SK-N-SH treated with all-trans-retinoic acid at 6 μM for 48 hours (cell line): ENCODE data around the gene PHKA2.

ENCODE experiments used
- ATAC-seq: fragments of 200-7000 bp; cut with Tn5 transposase; 3 replicates; pipeline ENCODE4 v1.9.1; 2020; ENCODE audit warnings: mild to moderate bottlenecking, moderate library complexity
- ARNTL ChIP-seq: fragments of 450-650 bp; formaldehyde crosslinking; IDR thresholded peaks from 2 replicates; pipeline ENCODE4 v1.5.0; 2020; ENCODE audit warnings: low read depth, mild to moderate bottlenecking, moderate library complexity, borderline replicate concordance
- CSDC2 ChIP-seq: fragments of 250-450 bp; sonication (Bioruptor Pico); IDR thresholded peaks from 2 replicates; pipeline ENCODE4 v1.5.0; 2020; ENCODE audit warnings: mild to moderate bottlenecking, moderate library complexity
- ESRRG ChIP-seq: fragments of 250-450 bp; sonication (Bioruptor Pico); IDR thresholded peaks from 2 replicates; pipeline ENCODE4 v1.6.1; 2021; ENCODE audit warnings: mild to moderate bottlenecking
- GLIS3 ChIP-seq: fragments of 250-450 bp; sonication (Bioruptor Pico); IDR thresholded peaks from 2 replicates; pipeline ENCODE4 v1.5.0; 2020; ENCODE audit warnings: mild to moderate bottlenecking, moderate library complexity
- ISL1 ChIP-seq: fragments of 250-450 bp; sonication (Bioruptor Pico); IDR thresholded peaks from 2 replicates; pipeline ENCODE4 v2.1.2; 2022; ENCODE audit warnings: mild to moderate bottlenecking, moderate library complexity
- OSR1 ChIP-seq: fragments of 250-450 bp; sonication (Bioruptor Pico); IDR thresholded peaks from 2 replicates; pipeline ENCODE4 v1.8.0; 2022; ENCODE audit warnings: moderate library complexity, mild to moderate bottlenecking, inconsistent platforms
- POU6F1 ChIP-seq: fragments of 250-450 bp; sonication (Bioruptor Pico); IDR thresholded peaks from 2 replicates; pipeline ENCODE4 v1.8.0; 2021; ENCODE audit warnings: low read depth, mild to moderate bottlenecking, moderate library complexity, borderline replicate concordance
- PPARA ChIP-seq: fragments of 250-450 bp; sonication (Bioruptor Pico); IDR thresholded peaks from 2 replicates; pipeline ENCODE4 v1.5.0; 2020; ENCODE audit warnings: mild to moderate bottlenecking, borderline replicate concordance
- RARB ChIP-seq: fragments of 250-450 bp; sonication (Bioruptor Pico); IDR thresholded peaks from 2 replicates; pipeline ENCODE4 v1.8.0; 2021; ENCODE audit warnings: mild to moderate bottlenecking, moderate library complexity
- SNAI2 ChIP-seq: fragments of 250-450 bp; sonication (Bioruptor Pico); IDR thresholded peaks from 2 replicates; pipeline ENCODE4 v1.5.0; 2020; ENCODE audit warnings: mild to moderate bottlenecking, moderate library complexity
- TCF4 ChIP-seq: fragments of 250-450 bp; sonication (Bioruptor Pico); IDR thresholded peaks from 2 replicates; pipeline ENCODE4 v1.8.0; 2021; ENCODE audit warnings: mild to moderate bottlenecking, moderate library complexity, borderline replicate concordance
- TOX ChIP-seq: fragments of 250-450 bp; sonication (Bioruptor Pico); IDR thresholded peaks from 2 replicates; pipeline ENCODE4 v1.8.0; 2021; ENCODE audit warnings: mild to moderate bottlenecking, moderate library complexity, borderline replicate concordance
- TSHZ2 ChIP-seq: fragments of 250-450 bp; sonication (Bioruptor Pico); IDR thresholded peaks from 2 replicates; pipeline ENCODE4 v1.5.0; 2020; ENCODE audit warnings: mild to moderate bottlenecking, moderate library complexity
- ZC3H10 ChIP-seq: fragments of 250-450 bp; sonication (Bioruptor Pico); IDR thresholded peaks from 2 replicates; pipeline ENCODE4 v1.5.1; 2021; ENCODE audit warnings: mild to moderate bottlenecking, moderate library complexity
- ZFP3 ChIP-seq: fragments of 250-450 bp; sonication (Bioruptor Pico); IDR thresholded peaks from 2 replicates; pipeline ENCODE4 v1.5.0; 2020; ENCODE audit warnings: mild to moderate bottlenecking, moderate library complexity
- ZFP30 ChIP-seq: fragments of 450-650 bp; formaldehyde crosslinking; IDR thresholded peaks from 2 replicates; pipeline ENCODE4 v1.5.0; 2022; ENCODE audit warnings: mild to moderate bottlenecking, moderate library complexity
- ZNF565 ChIP-seq: fragments of 450-650 bp; formaldehyde crosslinking; conservative IDR thresholded peaks from 2 replicates; pipeline ENCODE4 v1.5.0; 2020; ENCODE audit warnings: low read depth, mild to moderate bottlenecking, moderate library complexity
- ZNF70 ChIP-seq: fragments of 450-650 bp; formaldehyde crosslinking; IDR thresholded peaks from 2 replicates; pipeline ENCODE4 v1.5.0; 2020; ENCODE audit warnings: mild to moderate bottlenecking, moderate library complexity
- ZNF8 ChIP-seq: fragments of 450-650 bp; formaldehyde crosslinking; IDR thresholded peaks from 2 replicates; pipeline ENCODE4 v1.5.0; 2020; ENCODE audit warnings: mild to moderate bottlenecking, moderate library complexity
- TF ChIP-seq, protein P1 (sequence below): fragments of 250-450 bp; sonication (Bioruptor Pico); IDR thresholded peaks from 2 replicates; pipeline ENCODE4 v1.5.1; 2020; ENCODE audit warnings: low read depth, mild to moderate bottlenecking, moderate library complexity
- TF ChIP-seq, protein P2 (sequence below): fragments of 250-450 bp; sonication (Bioruptor Pico); IDR thresholded peaks from 2 replicates; pipeline ENCODE4 v1.8.0; 2020; ENCODE audit warnings: mild to moderate bottlenecking, moderate library complexity, borderline replicate concordance
- TF ChIP-seq, protein P3 (sequence below): fragments of 250-450 bp; sonication (Bioruptor Pico); IDR thresholded peaks from 2 replicates; pipeline ENCODE4 v1.5.1; 2021; ENCODE audit warnings: mild to moderate bottlenecking, moderate library complexity

PHKA2 gene

DNA sequence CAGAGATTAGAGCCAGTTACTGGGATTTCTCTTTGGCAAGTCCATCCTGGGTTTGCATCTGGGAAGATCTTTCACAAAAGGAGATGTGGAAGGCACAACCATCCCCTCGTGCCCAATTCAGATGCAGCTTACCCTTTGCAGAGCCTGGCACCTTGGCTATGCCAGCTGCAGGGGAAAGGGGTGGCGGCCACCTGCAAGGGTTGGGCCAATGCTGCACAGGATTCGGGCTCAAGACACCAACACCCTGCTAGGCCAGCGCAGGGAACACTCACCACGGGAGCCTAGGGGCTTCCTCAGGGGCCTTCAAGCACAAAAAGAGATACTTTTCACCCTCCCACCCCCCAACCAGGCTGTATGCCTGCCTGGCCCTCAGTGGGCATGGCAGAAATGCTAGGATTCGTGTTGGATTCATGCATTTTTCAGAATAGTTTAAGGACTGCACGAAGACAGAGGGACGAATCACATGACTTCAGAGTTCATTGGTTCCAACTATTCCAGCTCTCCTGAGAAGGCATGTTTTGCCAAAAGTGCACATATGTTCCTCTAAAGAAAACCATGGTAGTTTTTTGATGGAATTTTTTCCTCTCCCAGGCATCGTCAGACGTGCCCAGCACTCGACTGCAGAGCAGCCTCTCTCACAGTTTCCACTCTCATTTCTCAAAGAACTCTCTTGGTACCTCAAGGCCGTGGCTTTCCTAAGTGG is 94.4 kb downstream of the PHKA2 start:
- TF ChIP-seq TSHZ2 (CRISPR knock-in tag) (no peak), ZNF8 (CRISPR knock-in tag) (no peak), ESRRG (no peak), ZNF565 (no peak), TCF4 (CRISPR knock-in tag) (no peak), ARNTL (CRISPR knock-in tag) (no peak), RARB (CRISPR knock-in tag) (no peak), ZC3H10 (CRISPR knock-in tag) (no peak), ISL1 (no peak), SNAI2 (no peak), ZNF70 (CRISPR knock-in tag) (no peak), TOX (CRISPR knock-in tag) (no peak), ZFP3 (CRISPR knock-in tag) (no peak)
- TF ChIP-seq, protein P1, sequence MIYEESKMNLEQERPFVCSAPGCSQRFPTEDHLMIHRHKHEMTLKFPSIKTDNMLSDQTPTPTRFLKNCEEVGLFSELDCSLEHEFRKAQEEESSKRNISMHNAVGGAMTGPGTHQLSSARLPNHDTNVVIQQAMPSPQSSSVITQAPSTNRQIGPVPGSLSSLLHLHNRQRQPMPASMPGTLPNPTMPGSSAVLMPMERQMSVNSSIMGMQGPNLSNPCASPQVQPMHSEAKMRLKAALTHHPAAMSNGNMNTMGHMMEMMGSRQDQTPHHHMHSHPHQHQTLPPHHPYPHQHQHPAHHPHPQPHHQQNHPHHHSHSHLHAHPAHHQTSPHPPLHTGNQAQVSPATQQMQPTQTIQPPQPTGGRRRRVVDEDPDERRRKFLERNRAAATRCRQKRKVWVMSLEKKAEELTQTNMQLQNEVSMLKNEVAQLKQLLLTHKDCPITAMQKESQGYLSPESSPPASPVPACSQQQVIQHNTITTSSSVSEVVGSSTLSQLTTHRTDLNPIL (CRISPR knock-in tag): no peak
- TF ChIP-seq, protein P2, sequence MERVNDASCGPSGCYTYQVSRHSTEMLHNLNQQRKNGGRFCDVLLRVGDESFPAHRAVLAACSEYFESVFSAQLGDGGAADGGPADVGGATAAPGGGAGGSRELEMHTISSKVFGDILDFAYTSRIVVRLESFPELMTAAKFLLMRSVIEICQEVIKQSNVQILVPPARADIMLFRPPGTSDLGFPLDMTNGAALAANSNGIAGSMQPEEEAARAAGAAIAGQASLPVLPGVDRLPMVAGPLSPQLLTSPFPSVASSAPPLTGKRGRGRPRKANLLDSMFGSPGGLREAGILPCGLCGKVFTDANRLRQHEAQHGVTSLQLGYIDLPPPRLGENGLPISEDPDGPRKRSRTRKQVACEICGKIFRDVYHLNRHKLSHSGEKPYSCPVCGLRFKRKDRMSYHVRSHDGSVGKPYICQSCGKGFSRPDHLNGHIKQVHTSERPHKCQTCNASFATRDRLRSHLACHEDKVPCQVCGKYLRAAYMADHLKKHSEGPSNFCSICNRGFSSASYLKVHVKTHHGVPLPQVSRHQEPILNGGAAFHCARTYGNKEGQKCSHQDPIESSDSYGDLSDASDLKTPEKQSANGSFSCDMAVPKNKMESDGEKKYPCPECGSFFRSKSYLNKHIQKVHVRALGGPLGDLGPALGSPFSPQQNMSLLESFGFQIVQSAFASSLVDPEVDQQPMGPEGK (CRISPR knock-in tag): no peak
- TF ChIP-seq, protein P3, sequence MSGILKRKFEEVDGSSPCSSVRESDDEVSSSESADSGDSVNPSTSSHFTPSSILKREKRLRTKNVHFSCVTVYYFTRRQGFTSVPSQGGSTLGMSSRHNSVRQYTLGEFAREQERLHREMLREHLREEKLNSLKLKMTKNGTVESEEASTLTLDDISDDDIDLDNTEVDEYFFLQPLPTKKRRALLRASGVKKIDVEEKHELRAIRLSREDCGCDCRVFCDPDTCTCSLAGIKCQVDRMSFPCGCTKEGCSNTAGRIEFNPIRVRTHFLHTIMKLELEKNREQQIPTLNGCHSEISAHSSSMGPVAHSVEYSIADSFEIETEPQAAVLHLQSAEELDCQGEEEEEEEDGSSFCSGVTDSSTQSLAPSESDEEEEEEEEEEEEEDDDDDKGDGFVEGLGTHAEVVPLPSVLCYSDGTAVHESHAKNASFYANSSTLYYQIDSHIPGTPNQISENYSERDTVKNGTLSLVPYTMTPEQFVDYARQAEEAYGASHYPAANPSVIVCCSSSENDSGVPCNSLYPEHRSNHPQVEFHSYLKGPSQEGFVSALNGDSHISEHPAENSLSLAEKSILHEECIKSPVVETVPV (CRISPR knock-in tag): no peak
- ATAC-seq: no peak

- no peak for ATAC-seq
- TF ChIP-seq ZFP3 (CRISPR knock-in tag) (no peak), TCF4 (CRISPR knock-in tag) (no peak), ESRRG (no peak), TSHZ2 (CRISPR knock-in tag) (no peak), ISL1 (no peak), CSDC2 (CRISPR knock-in tag) (no peak), ZFP30 (CRISPR knock-in tag) (no peak), GLIS3 (CRISPR knock-in tag) (no peak), PPARA (CRISPR knock-in tag) (no peak), ZNF565 (no peak), ZC3H10 (CRISPR knock-in tag) (no peak), ZNF8 (CRISPR knock-in tag) (no peak), OSR1 (no peak), ZNF70 (CRISPR knock-in tag) (no peak), POU6F1 (CRISPR knock-in tag) (no peak)
- TF ChIP-seq, protein P2 (CRISPR knock-in tag): no peak
- TF ChIP-seq, protein P3 (CRISPR knock-in tag): no peak
Observed at GRCh38 chrX:18888281-18888680, 95.6 kb downstream of the PHKA2 start.
